KMS-11 (cell line): Measurements from ENCODE around the gene MAP3K15.

ENCODE experiments used
- H2AFZ ChIP-seq: fragments of 200-600 bp; sonication (generic); 2 replicates; pipeline ENCODE4 v1.6.1; 2016; ENCODE audit warnings: antibody characterized with exemption, mixed run types, low read depth
- H3K27ac ChIP-seq: fragments of 200-600 bp; sonication (generic); 2 replicates; pipeline ENCODE4 v1.6.1; 2016; ENCODE audit warnings: mild to moderate bottlenecking, mixed run types
- H3K27me3 ChIP-seq: fragments of 200-600 bp; sonication (generic); 2 replicates; pipeline ENCODE4 v1.6.1; 2017; ENCODE audit warnings: mild to moderate bottlenecking, low read depth, mixed run types, moderate library complexity; ENCODE audit not compliant: insufficient read depth
- H3K36me3 ChIP-seq: fragments of 200-600 bp; sonication (generic); 2 replicates; pipeline ENCODE4 v1.6.1; 2017; ENCODE audit warnings: mild to moderate bottlenecking, mixed run types; ENCODE audit not compliant: insufficient read depth
- H3K4me1 ChIP-seq: fragments of 200-600 bp; sonication (generic); 2 replicates; pipeline ENCODE4 v1.6.1; 2016; ENCODE audit warnings: mild to moderate bottlenecking, low read depth, mixed run types; ENCODE audit not compliant: poor library complexity, severe bottlenecking
- H3K4me2 ChIP-seq: fragments of 200-600 bp; sonication (generic); 2 replicates; pipeline ENCODE4 v1.7.0; 2016; ENCODE audit warnings: mild to moderate bottlenecking, mixed run types
- H3K4me3 ChIP-seq: fragments of 200-600 bp; sonication (generic); IDR thresholded peaks from 2 replicates; pipeline ENCODE4 v1.6.1; 2017; ENCODE audit warnings: low read depth, low read length, mixed read lengths; ENCODE audit not compliant: insufficient read depth
- H3K79me2 ChIP-seq: fragments of 200-600 bp; sonication (generic); 2 replicates; pipeline ENCODE4 v1.6.1; 2016; ENCODE audit warnings: low read depth, mixed run types; ENCODE audit not compliant: insufficient read depth
- H3K9ac ChIP-seq: fragments of 200-600 bp; sonication (generic); 2 replicates; pipeline ENCODE4 v1.6.1; 2016; ENCODE audit warnings: mild to moderate bottlenecking, mixed run types
- H4K20me1 ChIP-seq: fragments of 200-600 bp; sonication (generic); 2 replicates; pipeline ENCODE4 v1.6.1; 2016; ENCODE audit warnings: mild to moderate bottlenecking, mixed run types; ENCODE audit not compliant: insufficient read depth
- TF ChIP-seq, protein P1 (sequence below): fragments of 200-600 bp; sonication (generic); conservative IDR thresholded peaks from 2 replicates; pipeline ENCODE4 v1.6.1; 2017; ENCODE audit warnings: low read depth, mild to moderate bottlenecking, antibody characterized with exemption, low read length, moderate library complexity, mixed read lengths

Gene MAP3K15

DNA sequence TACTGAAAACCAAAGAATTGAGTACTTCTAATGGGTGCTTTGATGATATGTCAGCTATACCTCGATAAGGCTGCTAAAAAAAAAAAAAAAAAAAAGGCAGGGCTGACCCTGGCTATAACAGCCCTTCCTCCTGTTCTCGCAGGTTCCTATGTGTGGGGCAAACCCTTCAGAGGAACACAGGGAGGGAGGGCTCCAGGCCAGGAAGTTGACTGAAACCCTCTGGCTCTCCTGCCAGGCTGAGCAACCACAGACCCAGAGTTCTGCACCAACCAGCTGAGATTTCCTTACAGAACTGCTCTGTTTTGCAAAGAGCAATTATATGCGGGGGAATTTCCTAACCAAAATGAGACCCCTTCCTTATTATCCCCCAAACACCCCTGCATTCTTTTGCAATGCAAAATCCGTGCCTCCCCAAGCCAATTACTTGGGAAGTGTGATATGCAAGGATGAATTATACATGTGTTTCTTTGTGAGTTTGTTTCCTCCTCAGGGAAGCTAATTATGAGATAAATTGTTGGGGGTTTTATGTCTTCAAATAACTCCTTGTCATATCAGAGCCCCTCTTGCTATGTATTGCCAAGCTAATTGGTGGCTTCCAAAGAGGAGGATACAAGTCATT, 126.0 kb downstream of the MAP3K15 start:
- TF ChIP-seq, protein P1, sequence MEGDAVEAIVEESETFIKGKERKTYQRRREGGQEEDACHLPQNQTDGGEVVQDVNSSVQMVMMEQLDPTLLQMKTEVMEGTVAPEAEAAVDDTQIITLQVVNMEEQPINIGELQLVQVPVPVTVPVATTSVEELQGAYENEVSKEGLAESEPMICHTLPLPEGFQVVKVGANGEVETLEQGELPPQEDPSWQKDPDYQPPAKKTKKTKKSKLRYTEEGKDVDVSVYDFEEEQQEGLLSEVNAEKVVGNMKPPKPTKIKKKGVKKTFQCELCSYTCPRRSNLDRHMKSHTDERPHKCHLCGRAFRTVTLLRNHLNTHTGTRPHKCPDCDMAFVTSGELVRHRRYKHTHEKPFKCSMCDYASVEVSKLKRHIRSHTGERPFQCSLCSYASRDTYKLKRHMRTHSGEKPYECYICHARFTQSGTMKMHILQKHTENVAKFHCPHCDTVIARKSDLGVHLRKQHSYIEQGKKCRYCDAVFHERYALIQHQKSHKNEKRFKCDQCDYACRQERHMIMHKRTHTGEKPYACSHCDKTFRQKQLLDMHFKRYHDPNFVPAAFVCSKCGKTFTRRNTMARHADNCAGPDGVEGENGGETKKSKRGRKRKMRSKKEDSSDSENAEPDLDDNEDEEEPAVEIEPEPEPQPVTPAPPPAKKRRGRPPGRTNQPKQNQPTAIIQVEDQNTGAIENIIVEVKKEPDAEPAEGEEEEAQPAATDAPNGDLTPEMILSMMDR, result no peak
- Histone ChIP-seq H3K9ac (no peak overlapping the region), H2AFZ (no peak overlapping the region), H3K79me2 (no peaks in the 10 kb centered on the region), H3K4me1 (no peaks in the 10 kb centered on the region), H3K4me3 (no peak overlapping the region), H3K36me3 (no peaks in the 10 kb centered on the region), H4K20me1 (no peaks in the 10 kb centered on the region), H3K4me2 (no peak overlapping the region), H3K27ac (no peak overlapping the region), H3K27me3 (no peaks in the 10 kb centered on the region)

DNA sequence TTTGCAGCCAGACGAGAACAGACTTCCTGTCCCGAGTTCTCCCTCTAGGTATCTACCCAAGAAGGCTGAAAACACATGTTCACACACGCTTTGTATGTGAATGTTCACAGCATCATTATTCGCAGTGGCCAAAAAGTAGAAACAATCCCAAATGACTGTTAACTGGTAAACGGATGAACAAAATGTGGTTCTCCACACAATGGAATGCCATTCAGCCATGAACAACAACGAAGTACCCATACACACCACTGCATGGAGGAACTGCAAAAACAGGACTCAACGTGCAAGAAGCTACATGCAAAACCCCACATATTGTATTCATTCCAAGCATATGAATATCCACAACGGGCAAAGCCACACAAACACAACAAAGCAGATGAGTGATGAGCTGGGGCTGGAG, 126.6 kb downstream of the MAP3K15 start:
- no peaks in the 10 kb centered on the region for H3K79me2 ChIP-seq
- TF ChIP-seq, protein P1, result no peak

DNA sequence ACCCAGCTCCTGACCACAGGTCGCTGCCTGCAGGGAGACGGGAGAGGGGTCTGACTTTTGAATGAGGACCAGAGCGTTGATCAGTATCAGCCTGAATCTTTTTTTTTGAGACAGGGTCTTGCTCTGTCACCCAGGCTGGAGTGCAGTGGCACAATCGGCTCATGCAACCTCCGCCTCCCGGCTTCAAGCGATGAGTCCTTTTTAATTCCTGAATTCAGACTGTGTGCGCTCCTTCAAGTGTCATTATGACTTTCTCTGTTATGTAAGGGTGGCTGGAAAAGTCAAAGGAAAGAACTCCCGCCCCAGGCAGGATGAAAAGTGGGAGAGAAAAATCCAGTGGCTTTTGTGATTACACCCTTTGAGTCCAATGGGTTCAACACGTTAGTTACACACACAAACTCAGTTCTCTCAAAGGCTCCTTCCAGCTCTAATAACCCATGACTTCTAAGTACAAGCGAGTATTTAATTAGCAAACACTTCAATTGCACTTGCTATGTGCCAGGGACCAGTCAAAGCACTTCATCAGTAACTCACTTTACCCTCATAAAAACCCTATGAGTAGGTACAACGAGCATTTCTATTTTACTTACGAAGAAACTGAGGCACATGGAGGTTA, 127.1 kb downstream of the MAP3K15 start:
- no peaks in the 10 kb centered on the region for H3K27me3 ChIP-seq
- H2AFZ ChIP-seq, result no peak overlapping the region
- H3K36me3 ChIP-seq, result no peaks in the 10 kb centered on the region
- H3K4me1 ChIP-seq, result no peaks in the 10 kb centered on the region
- TF ChIP-seq, protein P1, result no peak
- H3K27ac ChIP-seq, result no peak overlapping the region
- H3K4me3 ChIP-seq, result no peak overlapping the region
- no peaks in the 10 kb centered on the region for H3K79me2 ChIP-seq
- no peak overlapping the region for H3K4me2 ChIP-seq
- no peak overlapping the region for H3K9ac ChIP-seq
- no peaks in the 10 kb centered on the region for H4K20me1 ChIP-seq

More for the DNA sequence above, 126.6 kb downstream of the MAP3K15 start:
- Histone ChIP-seq H3K4me1 (no peaks in the 10 kb centered on the region), H3K36me3 (no peaks in the 10 kb centered on the region), H3K4me3 (no peak overlapping the region), H2AFZ (no peak overlapping the region), H4K20me1 (no peaks in the 10 kb centered on the region), H3K4me2 (no peak overlapping the region), H3K27ac (no peak overlapping the region), H3K9ac (no peak overlapping the region), H3K27me3 (no peaks in the 10 kb centered on the region)

DNA sequence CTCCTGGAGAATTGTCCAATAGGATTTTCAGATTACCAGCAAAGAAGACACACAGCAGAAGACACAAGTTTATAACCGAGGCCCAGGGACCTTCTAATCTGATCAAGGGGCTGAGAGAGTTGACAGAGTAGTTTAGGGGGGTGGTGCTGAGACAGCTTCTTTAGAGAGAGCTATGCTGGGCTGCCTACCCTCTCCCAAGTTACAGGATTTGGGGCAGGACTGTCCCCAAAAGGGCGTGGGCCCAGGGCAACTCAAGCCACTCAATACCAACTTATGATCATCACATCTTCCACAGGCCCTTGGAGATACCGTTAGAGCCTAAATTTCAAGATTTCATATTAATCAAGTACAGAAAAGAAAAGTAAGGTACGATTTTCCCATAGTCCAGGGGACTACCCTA, 128.6 kb downstream of the MAP3K15 start:
- Histone ChIP-seq H3K9ac (no peak overlapping the region), H3K79me2 (no peaks in the 10 kb centered on the region), H3K27me3 (no peaks in the 10 kb centered on the region), H2AFZ (no peak overlapping the region), H4K20me1 (no peaks in the 10 kb centered on the region), H3K4me1 (no peaks in the 10 kb centered on the region), H3K27ac (no peak overlapping the region), H3K36me3 (no peaks in the 10 kb centered on the region), H3K4me2 (no peak overlapping the region), H3K4me3 (no peak overlapping the region)
- TF ChIP-seq, protein P1, result no peak
